Prostate gland (tissue), 2 donors: ENCODE measurements around the gene QSER1.

ENCODE experiments used
- CTCF ChIP-seq, 4 experiments: fragments of 200-600 bp in 2 of 4; fragments of 450-650 bp in 2 of 4; sonication (generic) in 2 of 4; IDR thresholded peaks; 1 replicate in 3 of 4; 2 replicates in 1 of 4; pipeline ENCODE4 v1.5.1; 2016 to 2019; ENCODE audit warnings: antibody characterized with exemption in 4 of 4, mild to moderate bottlenecking in 2 of 4, moderate library complexity in 2 of 4
- POLR2A ChIP-seq: fragments of 450-650 bp; IDR thresholded peaks from one replicate; pipeline ENCODE4 v1.6.1; 2016; ENCODE audit warnings: antibody characterized with exemption, mild to moderate bottlenecking
- POLR2AphosphoS5 ChIP-seq: sonication (generic); formaldehyde crosslinking; IDR thresholded peaks from one replicate; pipeline ENCODE4 v1.6.1; 2017; ENCODE audit warnings: antibody characterized with exemption

- TF ChIP-seq POLR2A: no peak
- TF ChIP-seq CTCF (IDR thresholded peaks at IDR 0.05): no peak
- no peak for TF ChIP-seq POLR2AphosphoS5
Observed at GRCh38 chr11:33001281-33001680, 108.7 kb downstream of the QSER1 start.
